GM19023 (cell line): ENCODE data around the gene SIX2.

ENCODE experiments used
- ATAC-seq: cut with Tn5 transposase; IDR thresholded peaks from one replicate; pipeline ENCODE4 v1.9.1; 2021; ENCODE audit warnings: mild to moderate bottlenecking, moderate library complexity; ENCODE audit not compliant: unreplicated experiment

SIX2 gene

DNA sequence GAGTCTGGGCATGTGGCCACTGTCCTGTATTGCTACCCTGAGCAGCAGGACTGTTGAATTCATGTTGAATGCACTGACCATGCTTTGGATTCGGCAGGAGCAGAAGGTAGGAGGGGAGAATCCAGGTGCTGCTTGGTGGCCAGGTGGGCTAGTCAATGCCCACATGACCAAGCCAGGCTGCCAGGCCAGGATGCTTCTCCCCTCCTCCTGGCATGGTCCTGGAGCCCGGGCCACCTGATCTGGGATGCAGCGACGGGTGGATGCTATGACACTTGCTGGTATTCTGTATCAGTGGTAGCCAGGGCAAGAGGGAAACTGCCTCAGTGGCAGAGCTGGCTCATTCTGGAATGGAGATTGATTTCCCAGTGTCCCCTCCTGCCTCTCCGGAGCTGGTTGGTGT lies 14.8 kb upstream of the SIX2 start:
- no peak for ATAC-seq

DNA sequence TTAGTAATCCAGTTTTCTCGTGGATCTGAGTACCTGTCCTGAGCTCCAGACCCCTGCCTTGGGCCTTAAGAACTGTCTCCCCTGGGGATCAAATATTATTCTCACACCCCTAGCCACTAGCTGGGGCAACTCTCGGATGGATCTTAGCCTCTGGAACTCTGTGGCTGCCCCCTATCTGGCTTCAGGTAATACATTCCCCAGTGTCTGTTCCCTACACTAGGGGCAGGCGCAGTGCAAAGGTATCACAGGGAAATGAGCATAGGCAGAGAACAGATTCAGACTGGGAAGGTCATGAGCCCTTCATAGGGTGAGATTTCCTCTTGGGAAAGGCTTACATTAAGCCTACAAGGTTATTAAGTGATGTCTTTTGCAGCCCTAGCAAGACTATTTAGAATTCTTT lies 11.2 kb upstream of the SIX2 start:
- ATAC-seq = no peak

- no peak for ATAC-seq
Measured at GRCh38 chr2:45018023-45018422, 8.8 kb upstream of the SIX2 start.

- ATAC-seq = no peak
Measured at GRCh38 chr2:45014831-45015230, 5.6 kb upstream of the SIX2 start.

GRCh38 chr2:45014016-45014702 lies 4.9 kb upstream of the SIX2 start:
- no peak for ATAC-seq

DNA sequence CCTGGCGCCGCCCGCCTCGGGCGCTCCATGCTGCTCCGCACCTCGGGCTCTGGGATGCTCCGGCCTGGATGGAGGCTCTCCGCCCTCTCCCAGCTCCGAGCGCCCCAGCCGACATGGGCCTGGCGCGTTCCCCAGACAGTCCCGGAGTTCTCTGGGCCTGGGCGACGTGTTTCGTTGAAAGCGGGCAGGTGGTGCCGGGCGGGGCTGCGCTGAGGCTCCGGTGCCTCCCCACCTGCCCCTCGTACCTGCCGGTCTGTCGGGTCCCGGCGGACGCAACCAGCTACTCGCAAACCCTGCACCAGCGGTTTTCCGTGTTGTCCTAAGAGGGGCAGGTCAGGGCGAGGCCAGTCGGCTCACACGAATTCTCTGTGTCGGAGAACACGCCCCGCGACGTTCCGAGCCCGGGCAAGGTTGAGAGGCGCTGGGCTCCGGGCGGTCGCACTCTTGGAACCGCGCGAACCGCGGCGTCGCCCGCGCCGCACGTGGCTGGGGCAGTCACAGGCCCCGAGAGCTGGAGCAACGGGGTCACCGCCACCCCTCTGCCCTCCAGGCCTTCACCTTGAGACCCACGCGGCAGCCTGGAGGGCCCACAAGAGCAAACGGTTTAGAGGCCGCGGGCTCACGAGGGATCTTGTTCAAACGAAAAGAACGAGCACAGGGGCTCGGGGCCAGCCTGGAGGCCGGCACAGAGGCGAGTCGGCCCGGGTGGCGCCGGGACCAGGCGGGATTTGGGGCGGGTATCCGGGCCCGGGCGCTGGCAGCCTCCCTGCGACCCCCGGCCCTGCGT lies 4.2 kb upstream of the SIX2 start:
- no peak for ATAC-seq

DNA sequence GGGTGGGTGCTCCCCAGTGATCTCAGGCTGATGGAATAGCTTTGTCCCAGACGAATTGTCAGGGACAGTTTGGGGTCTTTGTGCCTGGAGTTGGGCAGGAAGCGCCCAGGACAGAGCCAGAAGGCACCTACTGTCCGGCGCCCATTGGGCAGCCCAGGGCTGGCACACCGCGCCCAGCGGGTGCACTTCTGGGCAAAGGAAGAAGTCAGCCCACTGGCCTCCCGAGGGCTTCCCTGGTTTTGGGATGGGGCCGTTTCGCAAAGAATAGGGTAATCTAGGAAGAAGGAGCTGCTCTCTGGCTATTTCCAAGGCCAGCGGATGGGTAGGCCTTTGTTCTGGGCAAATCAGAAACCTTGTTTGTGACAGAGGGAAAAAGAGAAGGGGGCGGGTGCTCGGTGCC lies 3.5 kb upstream of the SIX2 start:
- ATAC-seq = no peak

DNA sequence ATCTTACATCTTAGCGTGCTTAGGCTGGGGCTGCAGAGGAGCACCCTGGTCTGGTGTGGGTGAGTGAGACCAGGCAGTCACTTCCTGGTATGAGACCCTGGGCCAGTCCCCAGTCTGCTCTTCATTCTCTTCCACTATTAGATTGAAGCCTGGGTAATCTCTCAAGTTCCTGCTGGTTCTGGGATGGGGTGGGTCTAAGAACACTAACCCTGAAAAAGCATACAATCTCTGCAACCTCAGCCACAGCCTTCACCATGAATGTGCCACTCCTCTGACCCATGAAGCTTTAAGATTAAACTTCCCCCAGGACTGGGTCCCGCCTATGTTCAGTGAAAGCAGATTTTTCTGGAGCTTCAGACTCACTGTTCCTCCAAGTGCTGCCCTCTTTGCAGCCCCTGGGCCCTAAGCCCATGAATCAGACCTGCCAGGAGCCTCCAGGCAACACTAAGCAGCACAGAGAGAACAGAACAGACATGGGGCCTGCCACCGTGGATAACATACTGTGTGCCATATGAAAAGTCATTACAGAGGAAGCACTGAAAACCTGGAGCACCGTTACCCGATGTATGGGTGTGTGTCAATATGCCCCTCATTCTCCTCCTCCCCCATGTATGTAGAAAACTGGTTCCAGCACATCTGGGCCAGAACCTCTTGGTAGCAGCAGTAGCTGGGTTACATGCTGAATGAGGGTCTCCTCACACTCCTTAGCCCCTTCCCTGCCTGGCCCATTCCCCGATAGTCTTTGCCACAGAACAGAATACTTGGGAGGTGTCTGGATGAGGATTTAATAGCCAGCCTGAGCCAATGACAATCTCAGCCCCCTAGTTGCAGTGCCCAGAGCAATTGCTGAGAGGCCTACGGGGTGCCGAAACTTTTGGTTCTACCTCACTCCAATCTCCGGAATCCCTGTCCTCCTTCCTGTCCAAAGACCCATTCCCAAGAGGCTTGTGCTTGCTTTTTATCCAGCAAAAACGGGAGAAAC lies 2.7 kb upstream of the SIX2 start:
- ATAC-seq = no peak

- ATAC-seq = no peak
Measured at GRCh38 chr2:45011121-45011520, 1.9 kb upstream of the SIX2 start.

GRCh38 chr2:45010702-45011012 lies 1.4 kb upstream of the SIX2 start:
- no peak for ATAC-seq

GRCh38 chr2:45009928-45010701 lies 863 bp upstream of the SIX2 start:
- ATAC-seq = no peak

- ATAC-seq = no peak
Measured at GRCh38 chr2:45008296-45009129, 739 bp downstream of the SIX2 start.

- ATAC-seq = no peak
Measured at GRCh38 chr2:45007961-45008295, 1.3 kb downstream of the SIX2 start.

GRCh38 chr2:45006942-45007287 lies 2.3 kb downstream of the SIX2 start:
- ATAC-seq = no peak

- ATAC-seq = no peak
Measured at GRCh38 chr2:45006041-45006941, 3.0 kb downstream of the SIX2 start.

GRCh38 chr2:45005261-45006002 lies 3.8 kb downstream of the SIX2 start:
- ATAC-seq = no peak

GRCh38 chr2:45004562-45005191 lies 4.6 kb downstream of the SIX2 start:
- ATAC-seq = no peak
